ENCODE results near the gene RARS2.

GRCh38 chr6:87483929-87484328, 105.9 kb downstream of the RARS2 start:
- TF ChIP-seq SREBF2 (IDR thresholded peaks at IDR 0.05) (no peak), REST (IDR thresholded peaks at IDR 0.05) (no peak), RAD21 (conservative IDR thresholded peaks at IDR 0.05 in 1 of 2, IDR thresholded peaks at IDR 0.05 in 1 of 2) (no peak), EP300 (IDR thresholded peaks at IDR 0.05) (no peak)

All from A549 (cell line).